A549 (cell line): Measurements from ENCODE around the gene PADI6.

Source experiments
- JUNB ChIP-seq: fragments of >200 bp; sonication (Bioruptor Twin); formaldehyde crosslinking; IDR thresholded peaks from 2 replicates; pipeline ENCODE4 v1.6.1; 2016
- ZNF302 ChIP-seq: fragments of 250-450 bp; sonication (Bioruptor Pico); IDR thresholded peaks from 2 replicates; pipeline ENCODE4 v1.9.0; 2021; ENCODE audit warnings: inconsistent platforms, mild to moderate bottlenecking, moderate library complexity

DNA sequence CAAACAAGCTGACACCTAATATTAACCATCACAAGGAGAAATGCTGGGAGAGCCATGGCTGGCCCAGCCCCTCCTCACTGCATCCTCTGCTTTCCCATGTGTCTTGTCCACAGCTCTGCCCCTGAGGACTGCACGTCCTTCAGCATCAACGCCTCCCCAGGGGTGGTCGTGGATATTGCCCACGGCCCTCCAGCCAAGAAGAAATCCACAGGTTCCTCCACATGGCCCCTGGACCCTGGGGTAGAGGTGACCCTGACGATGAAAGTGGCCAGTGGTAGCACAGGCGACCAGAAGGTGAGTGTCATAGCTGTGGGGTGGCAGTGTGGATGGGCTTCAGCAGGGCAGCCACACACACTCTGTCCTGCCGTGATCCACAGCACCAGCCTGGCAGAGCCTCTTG, 41.1 kb upstream of the PADI6 start:
- TF ChIP-seq JUNB: no peak
- no peak for TF ChIP-seq ZNF302 (CRISPR knock-in tag)
